GM21367 (cell line): ENCODE results near the gene LCE6A.

ENCODE experiments used
- ATAC-seq: cut with Tn5 transposase; IDR thresholded peaks from one replicate; pipeline ENCODE4 v1.9.1; 2021; ENCODE audit not compliant: unreplicated experiment

LCE6A gene, protein sequence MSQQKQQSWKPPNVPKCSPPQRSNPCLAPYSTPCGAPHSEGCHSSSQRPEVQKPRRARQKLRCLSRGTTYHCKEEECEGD

DNA sequence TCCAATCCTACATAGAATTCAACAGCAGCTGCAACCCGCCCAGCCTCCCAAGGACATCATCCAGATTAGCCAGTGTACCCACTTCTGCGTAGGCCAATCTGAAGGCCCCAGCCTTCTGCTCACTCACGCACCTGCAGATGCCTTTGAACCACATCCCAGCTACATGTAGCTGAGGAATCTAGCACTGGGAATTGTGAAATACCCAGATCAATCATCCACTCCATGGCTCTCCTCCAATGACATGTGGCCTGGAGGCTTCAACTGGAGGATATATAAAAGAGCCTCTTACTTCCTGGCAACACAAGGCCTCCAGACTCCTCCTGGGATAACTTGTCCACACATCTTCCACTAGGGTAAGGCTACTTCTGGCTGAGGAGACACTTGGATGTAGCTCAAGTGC is at the start of gene LCE6A:
LCE6A (plus strand) TSS at position 301 of the 400 bp plus-strand sequence. CDS start 665 bp downstream, outside the sequence.
- no peak for ATAC-seq

GRCh38 chr1:152795686-152796085 is 47.0 kb upstream of the LCE6A start:
- ATAC-seq = no peak

DNA sequence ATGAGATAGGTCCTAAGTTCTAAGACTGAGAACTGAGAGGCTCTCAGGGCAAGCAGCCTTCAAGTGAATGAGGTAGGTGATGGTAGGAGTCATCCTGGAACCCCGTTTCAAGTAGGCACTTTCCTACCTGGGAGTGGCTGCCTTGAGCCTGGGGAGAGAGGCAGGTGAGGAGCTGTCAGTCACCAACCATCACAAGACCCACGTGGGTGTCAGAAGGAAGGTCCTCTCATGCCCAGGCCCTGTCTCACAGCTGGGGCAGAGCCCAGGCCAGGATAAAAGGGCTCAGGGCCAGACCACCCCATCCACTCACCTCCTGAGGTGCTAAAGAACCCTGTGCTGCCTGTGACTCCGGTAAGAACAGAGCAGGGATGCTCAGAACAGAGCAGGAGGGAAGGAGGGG is 46.2 kb upstream of the LCE6A start, which contains the start of gene LCE1D:
LCE1D (plus strand) TSS at position 301 of the 400 bp plus-strand sequence. CDS start 1,074 bp downstream, outside the sequence.
- ATAC-seq = no peak

DNA sequence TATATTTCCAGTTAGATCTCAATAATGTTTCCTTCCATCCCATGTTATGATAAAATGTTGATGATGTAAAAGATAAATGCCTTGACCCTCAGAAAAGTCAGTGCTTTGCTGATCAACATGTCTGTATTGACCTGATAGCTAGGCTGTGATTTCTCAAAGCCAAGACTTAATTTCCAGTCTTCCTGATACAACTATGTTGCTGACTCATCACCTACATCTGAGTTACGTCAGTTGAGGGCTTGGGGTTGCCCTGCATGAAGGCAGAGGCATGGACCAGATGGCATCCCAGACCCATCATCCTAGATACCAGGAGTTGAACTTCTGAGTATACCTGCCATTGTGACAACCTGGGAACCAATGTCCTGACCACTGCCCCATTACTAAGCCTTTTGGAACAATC is 41.3 kb upstream of the LCE6A start:
- ATAC-seq = no peak

- ATAC-seq = no peak
Measured at GRCh38 chr1:152806576-152806975, 36.1 kb upstream of the LCE6A start, which contains the start of gene LCE1C. LCE1C (minus strand) TSS chr1:152806651; CDS start chr1:152805478, 1,173 bp downstream.

GRCh38 chr1:152811050-152811449 is 31.6 kb upstream of the LCE6A start:
- no peak for ATAC-seq

DNA sequence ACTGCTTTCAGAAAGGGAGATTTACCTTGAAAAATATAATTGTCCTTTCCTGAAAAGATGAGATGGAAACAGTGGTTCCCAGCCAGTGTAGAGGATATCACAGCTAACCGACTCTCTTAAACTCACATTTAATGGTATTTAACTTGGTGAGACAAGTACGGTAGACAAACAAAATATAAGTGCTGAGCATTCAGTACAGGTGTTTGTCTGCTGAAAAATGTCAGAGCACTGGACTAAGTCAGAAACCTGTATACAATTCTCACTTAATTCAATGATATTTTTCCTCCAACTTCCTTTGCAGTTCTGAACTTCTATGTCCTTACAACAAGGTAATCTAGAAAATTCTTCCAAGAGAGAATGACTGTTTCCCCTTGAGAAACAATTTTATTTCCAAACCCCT is 31.0 kb upstream of the LCE6A start, which contains the start of gene LCE1B:
LCE1B (plus strand) TSS at position 301 of the 400 bp plus-strand sequence. CDS start 476 bp downstream, outside the sequence.
- no peak for ATAC-seq

DNA sequence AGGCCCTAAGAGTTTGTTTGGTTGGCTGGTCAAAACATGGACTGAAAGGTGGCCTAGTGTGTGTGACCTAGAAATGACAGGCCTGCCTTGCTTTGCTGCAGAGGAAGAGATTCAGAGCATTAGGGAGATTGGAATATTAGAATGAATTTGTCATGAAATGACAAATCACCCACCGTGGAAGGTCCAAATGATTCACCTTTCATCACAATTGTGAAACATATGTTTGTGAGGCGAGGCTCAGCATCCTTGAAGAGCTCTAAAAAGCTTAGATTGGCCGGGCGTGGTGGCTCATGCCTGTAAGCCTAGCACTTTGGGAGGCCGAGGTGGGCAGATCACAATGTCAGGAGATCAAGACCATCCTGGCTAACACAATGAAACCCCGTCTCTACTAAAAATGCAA is 25.3 kb upstream of the LCE6A start:
- no peak for ATAC-seq

- no peak for ATAC-seq
Measured at GRCh38 chr1:152823294-152823693, 19.4 kb upstream of the LCE6A start.

- no peak for ATAC-seq
Measured at GRCh38 chr1:152824964-152825363, 17.7 kb upstream of the LCE6A start.

GRCh38 chr1:152827173-152827572 is 15.5 kb upstream of the LCE6A start, which contains the start of gene LCE1A:
LCE1A (plus strand) TSS chr1:152827473; CDS start chr1:152827473, 0 bp downstream.
- no peak for ATAC-seq

DNA sequence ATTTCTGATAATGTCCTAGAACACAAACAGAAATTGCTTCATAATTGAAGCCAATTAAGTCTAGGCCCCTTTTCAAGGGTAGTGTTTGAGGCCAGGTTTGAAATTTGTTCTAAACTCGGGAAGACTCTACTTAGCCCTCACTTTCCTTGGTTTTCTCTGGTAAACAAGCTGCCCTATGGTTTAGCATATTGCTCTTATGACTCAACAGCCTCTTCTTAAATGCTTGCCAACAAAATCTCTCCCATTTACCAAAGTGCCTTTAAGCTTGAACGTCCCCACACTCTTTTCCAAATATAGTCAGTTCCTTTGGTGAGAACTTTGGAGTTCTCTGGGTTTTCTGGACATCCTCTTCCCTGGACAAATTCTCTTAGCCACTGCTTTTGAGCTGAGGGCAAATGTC is 5.8 kb upstream of the LCE6A start:
- no peak for ATAC-seq

DNA sequence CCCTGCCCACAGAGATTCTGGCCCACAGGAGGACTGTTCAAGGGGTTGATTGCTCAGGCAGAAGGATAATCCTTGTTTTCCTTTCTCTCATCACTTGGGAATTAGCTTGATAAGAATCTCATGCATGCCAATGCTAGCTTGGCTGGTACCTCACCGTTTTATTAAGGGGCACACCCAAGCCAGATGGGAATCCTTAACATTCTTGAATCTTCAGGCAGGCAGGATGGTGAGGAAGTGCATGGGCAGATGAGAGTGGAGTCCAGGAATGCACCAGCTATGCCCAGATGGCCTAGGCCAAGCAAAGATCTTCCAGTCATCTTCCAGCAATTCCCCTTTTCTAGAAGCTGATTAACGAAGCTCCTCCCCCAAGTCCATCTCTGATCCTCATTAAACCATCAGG is 13.0 kb downstream of the LCE6A start:
- ATAC-seq = no peak

GRCh38 chr1:152858062-152858461 is 15.4 kb downstream of the LCE6A start:
- ATAC-seq = no peak

DNA sequence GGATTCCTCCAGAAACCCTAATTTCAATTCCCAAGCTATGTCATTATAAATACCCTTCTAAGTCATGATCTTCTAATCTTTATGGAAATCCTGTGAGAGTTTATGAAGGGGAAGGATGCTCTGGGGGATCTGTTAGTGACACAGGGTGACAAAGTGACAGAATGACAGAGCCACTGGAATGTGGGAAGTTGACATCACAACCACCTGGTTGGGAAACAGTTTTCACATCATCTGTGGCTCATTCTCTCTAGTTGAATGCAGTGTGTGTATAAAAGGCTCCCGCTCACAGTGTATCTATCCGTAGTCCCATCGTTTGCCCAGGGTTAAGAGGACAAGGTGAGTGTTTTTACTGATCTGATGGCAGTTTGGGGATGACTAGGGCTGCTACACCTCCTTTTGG is 17.0 kb downstream of the LCE6A start, which contains the start of gene LCE7A:
LCE7A (plus strand) TSS at position 301 of the 400 bp plus-strand sequence. CDS start 702 bp downstream, outside the sequence.
- no peak for ATAC-seq

DNA sequence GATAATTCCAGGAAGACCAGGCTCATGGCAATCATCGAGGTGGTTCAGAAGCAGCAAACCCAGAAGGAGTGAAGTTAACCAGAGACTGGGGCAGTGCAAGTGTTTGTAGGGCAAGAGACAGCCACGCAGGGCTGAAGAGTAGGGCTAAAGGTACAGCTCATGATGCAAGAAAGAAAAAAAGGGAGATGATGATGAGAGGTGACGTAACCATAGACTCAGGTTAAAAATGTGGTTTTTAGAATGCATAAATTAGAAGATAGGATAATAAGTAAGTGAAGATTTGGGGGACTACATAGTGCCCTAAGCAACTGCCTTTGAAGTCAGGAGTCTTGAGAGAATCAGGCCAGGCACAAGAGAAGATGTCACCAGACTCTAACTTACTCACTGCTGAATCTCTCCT is 17.5 kb downstream of the LCE6A start:
- no peak for ATAC-seq

GRCh38 chr1:152861374-152861773 is 18.7 kb downstream of the LCE6A start:
- no peak for ATAC-seq

GRCh38 chr1:152864443-152864842 is 21.8 kb downstream of the LCE6A start:
- no peak for ATAC-seq

GRCh38 chr1:152866321-152866720 is 23.7 kb downstream of the LCE6A start:
- no peak for ATAC-seq

DNA sequence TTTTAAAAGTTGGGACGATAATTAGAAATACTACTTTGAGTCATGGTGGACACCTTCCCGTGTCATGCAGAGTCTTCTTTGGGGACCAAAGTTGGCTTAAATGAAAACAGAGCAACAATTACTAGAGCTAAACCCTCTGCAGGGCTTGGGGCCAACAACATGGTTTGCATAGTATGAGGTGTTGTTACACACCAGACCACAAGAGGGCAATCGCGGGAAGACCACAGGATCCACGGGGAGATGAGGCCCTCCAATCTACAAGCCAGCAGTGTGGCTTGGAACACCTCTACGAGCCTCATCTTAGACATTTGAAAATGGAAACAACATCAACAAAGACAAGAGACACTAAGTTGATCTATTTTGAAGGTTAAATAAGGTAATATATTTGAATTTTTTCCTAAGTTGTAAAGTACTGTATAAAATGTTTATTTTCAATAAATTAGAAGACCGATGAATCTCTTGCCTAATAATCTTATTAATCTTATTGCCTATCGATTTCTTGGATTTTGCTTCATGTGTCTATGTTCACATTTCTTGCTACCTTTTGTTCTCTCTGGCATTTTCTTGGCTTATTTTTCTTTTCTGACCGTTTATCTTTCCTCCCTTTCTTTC is 27.3 kb downstream of the LCE6A start:
- no peak for ATAC-seq

DNA sequence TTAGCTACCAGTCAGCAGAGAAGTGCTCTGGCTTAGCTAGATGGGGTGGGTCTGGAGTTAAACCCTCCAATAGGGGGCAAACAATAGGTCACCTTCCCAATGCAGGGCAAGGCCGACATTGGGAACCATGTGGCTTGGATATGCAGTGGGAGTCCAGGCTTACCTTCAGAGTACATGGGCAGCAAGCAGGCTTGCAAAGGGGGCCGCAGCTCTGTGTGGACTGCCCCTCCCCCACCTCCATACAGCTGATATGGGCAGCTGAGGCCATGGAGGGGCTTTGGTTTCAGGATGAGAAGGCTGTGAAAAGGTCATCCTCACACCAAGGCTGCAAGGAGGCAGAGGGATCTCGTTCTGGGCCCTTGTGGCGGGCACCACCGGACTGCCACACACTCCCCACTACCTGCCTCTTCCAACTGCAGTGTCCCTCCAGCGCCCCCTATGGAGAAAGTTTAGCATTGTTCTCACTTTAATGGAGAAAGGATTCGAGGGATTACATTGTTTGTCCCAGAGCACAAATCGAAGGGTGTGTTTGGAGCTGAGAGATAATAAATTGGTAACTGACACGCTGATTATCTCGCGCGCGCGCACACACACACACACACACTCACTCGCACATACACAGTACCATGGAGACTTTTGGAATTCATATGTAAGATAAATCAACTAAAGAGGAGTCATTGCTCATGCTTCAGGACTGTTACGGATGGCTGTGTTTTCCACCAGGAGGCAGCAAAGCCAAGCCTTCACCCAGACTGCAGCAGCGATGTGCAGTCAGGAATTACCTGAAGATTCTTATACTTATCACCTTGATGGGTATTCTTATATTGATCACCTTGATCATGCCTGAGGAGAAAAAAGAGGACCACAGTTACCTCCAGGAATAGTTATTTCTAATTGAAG is 28.4 kb downstream of the LCE6A start:
- ATAC-seq = no peak
